Brain microvascular endothelial cell (primary cell): ENCODE measurements around the gene TEX13D.

Experiments
- DNase-seq: peaks from one replicate; pipeline ENCODE4 v3.0.0-alpha.2; 2020
- H3K27ac ChIP-seq: fragments of 250-450 bp; sonication (Bioruptor Pico); 2 replicates; pipeline ENCODE4 v1.5.1; 2020; ENCODE audit warnings: mild to moderate bottlenecking, moderate library complexity
- H3K27me3 ChIP-seq: fragments of 250-450 bp; sonication (Bioruptor Pico); replicated peaks from 2 replicates; pipeline ENCODE4 v1.5.1; 2020; ENCODE audit warnings: mild to moderate bottlenecking
- H3K36me3 ChIP-seq: fragments of 250-450 bp; sonication (Bioruptor Pico); replicated peaks from 2 replicates; pipeline ENCODE4 v1.5.1; 2020; ENCODE audit warnings: mild to moderate bottlenecking
- H3K4me3 ChIP-seq: 2 replicates; pipeline ENCODE4 v1.5.1; 2011; ENCODE audit warnings: low read depth, mild to moderate bottlenecking, control low read depth, low read length, moderate library complexity
- CTCF ChIP-seq: IDR thresholded peaks from 2 replicates; pipeline ENCODE4 v1.5.1; 2011; ENCODE audit warnings: low read depth, mild to moderate bottlenecking, moderate library complexity, low read length, control low read depth, inconsistent platforms; ENCODE audit errors: missing control alignments
- in situ Hi-C: cut with HindIII; loops from 2 replicates; pipeline ENCODE4 v1.10.0; 2017; ENCODE audit warnings: low sequenced_read_pairs, low pct_ligation_motif_present

TEX13D gene

GRCh38 chrX:124358800-124359383, 26.4 kb downstream of the TEX13D start:
- Histone ChIP-seq H3K36me3 (no peaks in the 10 kb centered on the region), H3K27ac (no peak overlapping the region), H3K4me3 (no peak overlapping the region), H3K27me3 (no peaks in the 10 kb centered on the region)
- in situ Hi-C loops, result no loop called here
- TF ChIP-seq CTCF, result no peak
- DNase-seq, result no peak

GRCh38 chrX:124362072-124362471, 29.6 kb downstream of the TEX13D start:
- in situ Hi-C loops, result no loop called here

GRCh38 chrX:124362761-124363160, 30.3 kb downstream of the TEX13D start:
- H3K36me3 ChIP-seq, result no peaks in the 10 kb centered on the region
- no peak overlapping the region for H3K4me3 ChIP-seq
- H3K27me3 ChIP-seq, result no peaks in the 10 kb centered on the region
- in situ Hi-C loops, result no loop called here
- no peak for DNase-seq
- TF ChIP-seq CTCF, result no peak
- H3K27ac ChIP-seq, result no peak overlapping the region

More at GRCh38 chrX:124362072-124362471, 29.6 kb downstream of the TEX13D start:
- DNase-seq, result no peak
- Histone ChIP-seq H3K27ac (no peak overlapping the region), H3K36me3 (no peaks in the 10 kb centered on the region), H3K4me3 (no peak overlapping the region), H3K27me3 (no peaks in the 10 kb centered on the region)
- TF ChIP-seq CTCF, result no peak

- H3K27ac ChIP-seq, result no peak overlapping the region
- no peaks in the 10 kb centered on the region for H3K36me3 ChIP-seq
- no peak overlapping the region for H3K4me3 ChIP-seq
- H3K27me3 ChIP-seq, result no peaks in the 10 kb centered on the region
- no peak for TF ChIP-seq CTCF
- in situ Hi-C loops, result no loop called here
- DNase-seq, result no peak
Measured at GRCh38 chrX:124369722-124370121, 37.3 kb downstream of the TEX13D start.

GRCh38 chrX:124373348-124373747, 40.9 kb downstream of the TEX13D start:
- no peak for TF ChIP-seq CTCF
- DNase-seq, result no peak
- Histone ChIP-seq H3K27me3 (no peaks in the 10 kb centered on the region), H3K4me3 (no peak overlapping the region), H3K27ac (no peak overlapping the region), H3K36me3 (no peaks in the 10 kb centered on the region)
- in situ Hi-C loops, result no loop called here

- Histone ChIP-seq H3K36me3 (no peaks in the 10 kb centered on the region), H3K27ac (no peak overlapping the region), H3K4me3 (no peak overlapping the region), H3K27me3 (no peaks in the 10 kb centered on the region)
- in situ Hi-C loops, result no loop called here
- DNase-seq, result no peak
- no peak for TF ChIP-seq CTCF
Measured at GRCh38 chrX:124378643-124379042, 46.2 kb downstream of the TEX13D start.
